ENCODE data around the gene CROCC. TPM values are rescaled to one million over a fixed set of nuclear protein-coding genes. Genes with fewer than 3 reads are reported as not detected.

CROCC gene
- total and polyA plus RNA-seq, 2 experiments from 2014 or later = 14.6 to 30.3 TPM

- Histone ChIP-seq H3K4me1 (ENCODE audit: low read depth) (no peaks in the 10 kb centered on the region), H3K36me3 (no peaks in the 10 kb centered on the region), H3K27me3 (no peaks in the 10 kb centered on the region), H3K27ac (no peak overlapping the region), H3K4me3 (no peak overlapping the region), H3K9me3 (ENCODE audit: low read depth) (no peaks in the 10 kb centered on the region)
- DNase-seq (ENCODE audit: low read depth in 1 of 2, low spot score in 1 of 2) = no peak
- no peak for TF ChIP-seq CTCF (IDR thresholded peaks at IDR 0.05; ENCODE audit: low read depth, low read length)
Observed at GRCh38 chr1:16996845-16997244, 75.1 kb downstream of the CROCC start.

GRCh38 chr1:16998589-16998988 lies 76.9 kb downstream of the CROCC start:
- H3K27ac ChIP-seq = no peak overlapping the region
- H3K4me1 ChIP-seq (ENCODE audit: low read depth) = no peaks in the 10 kb centered on the region
- no peak overlapping the region for H3K4me3 ChIP-seq
- peaks cover 2% of the 10 kb centered on the region for H3K36me3 ChIP-seq
- TF ChIP-seq CTCF (IDR thresholded peaks at IDR 0.05; ENCODE audit: low read depth, low read length) = no peak
- DNase-seq (ENCODE audit: low read depth in 1 of 2, low spot score in 1 of 2) = no peak
- H3K9me3 ChIP-seq (ENCODE audit: low read depth) = no peaks in the 10 kb centered on the region
- no peaks in the 10 kb centered on the region for H3K27me3 ChIP-seq

GRCh38 chr1:16999863-17000262 lies 78.1 kb downstream of the CROCC start:
- Histone ChIP-seq H3K36me3 (peaks cover 5% of the 10 kb centered on the region), H3K4me1 (ENCODE audit: low read depth) (no peaks in the 10 kb centered on the region), H3K27ac (no peak overlapping the region), H3K9me3 (ENCODE audit: low read depth) (no peaks in the 10 kb centered on the region), H3K4me3 (no peak overlapping the region), H3K27me3 (no peaks in the 10 kb centered on the region)
- no peak for TF ChIP-seq CTCF (IDR thresholded peaks at IDR 0.05; ENCODE audit: low read depth, low read length)
- DNase-seq (ENCODE audit: low read depth in 1 of 2, low spot score in 1 of 2) = no peak

DNA sequence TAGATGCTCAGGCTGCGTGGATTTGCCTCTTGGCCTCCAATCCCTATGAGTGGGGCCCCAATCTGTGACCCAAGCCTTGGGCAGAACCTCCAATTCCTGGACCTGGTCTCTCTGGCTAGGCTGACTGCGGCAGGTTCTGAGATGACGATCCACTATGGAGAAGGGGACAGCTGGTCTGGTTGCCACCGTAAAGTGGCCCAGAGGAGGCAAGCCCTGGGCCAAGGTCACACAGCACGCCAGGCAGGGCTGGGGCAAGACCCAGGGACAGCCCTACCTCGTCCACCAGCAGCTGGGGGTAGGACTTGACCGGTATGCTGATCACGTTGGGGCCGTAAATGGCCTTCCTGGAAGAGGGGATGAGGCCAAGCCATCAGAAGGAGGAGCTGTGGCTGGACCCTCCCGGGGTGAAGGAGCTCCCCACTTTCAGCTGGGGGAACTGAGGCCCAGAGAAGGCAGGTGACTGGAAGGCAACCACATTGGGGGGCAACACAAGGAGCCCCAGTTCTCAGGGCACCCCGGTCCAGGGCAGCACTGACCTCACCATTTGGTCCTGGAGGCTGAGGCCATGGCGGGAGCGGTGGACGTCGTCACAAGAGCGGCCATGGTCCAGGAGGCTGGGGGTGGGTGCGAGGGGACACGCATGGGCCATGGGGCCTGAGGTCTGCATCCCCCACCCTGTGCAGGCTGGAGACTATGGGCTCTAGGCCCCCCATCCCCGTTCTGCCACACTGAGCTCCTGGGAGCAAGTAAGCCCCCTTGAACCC lies 80.2 kb downstream of the CROCC start:
- Histone ChIP-seq H3K4me1 (ENCODE audit: low read depth) (no peaks in the 10 kb centered on the region), H3K27ac (no peak overlapping the region), H3K36me3 (peaks cover 5% of the 10 kb centered on the region), H3K4me3 (no peak overlapping the region), H3K27me3 (no peaks in the 10 kb centered on the region), H3K9me3 (ENCODE audit: low read depth) (no peaks in the 10 kb centered on the region)
- no peak for TF ChIP-seq CTCF (IDR thresholded peaks at IDR 0.05; ENCODE audit: low read depth, low read length)
- DNase-seq (ENCODE audit: low read depth in 1 of 2, low spot score in 1 of 2) = no peak

- no peaks in the 10 kb centered on the region for H3K9me3 ChIP-seq (ENCODE audit: low read depth)
- no peak for DNase-seq (ENCODE audit: low read depth in 1 of 2, low spot score in 1 of 2)
- H3K4me3 ChIP-seq = no peak overlapping the region
- H3K4me1 ChIP-seq (ENCODE audit: low read depth) = no peaks in the 10 kb centered on the region
- no peak overlapping the region for H3K27ac ChIP-seq
- no peak for TF ChIP-seq CTCF (IDR thresholded peaks at IDR 0.05; ENCODE audit: low read depth, low read length)
- H3K36me3 ChIP-seq = peaks cover 5% of the 10 kb centered on the region
- no peaks in the 10 kb centered on the region for H3K27me3 ChIP-seq
Observed at GRCh38 chr1:17002524-17002902, 80.8 kb downstream of the CROCC start.

All from cardiac muscle cell (in vitro differentiated cells and primary cell).